ENCODE measurements around the gene TOP3A. TPM values are rescaled to one million over a fixed set of nuclear protein-coding genes. Genes with fewer than 3 reads are reported as not detected.
"Not testable (repeated sequence)": the region's sequence is repeated elsewhere in the genome, so short reads cannot be mapped to it uniquely, and the experiment has no call there.

The TOP3A gene
- total RNA-seq, 6 donors from 2014 or later = 23.4 to 36.3 (median 32.9) TPM

DNA sequence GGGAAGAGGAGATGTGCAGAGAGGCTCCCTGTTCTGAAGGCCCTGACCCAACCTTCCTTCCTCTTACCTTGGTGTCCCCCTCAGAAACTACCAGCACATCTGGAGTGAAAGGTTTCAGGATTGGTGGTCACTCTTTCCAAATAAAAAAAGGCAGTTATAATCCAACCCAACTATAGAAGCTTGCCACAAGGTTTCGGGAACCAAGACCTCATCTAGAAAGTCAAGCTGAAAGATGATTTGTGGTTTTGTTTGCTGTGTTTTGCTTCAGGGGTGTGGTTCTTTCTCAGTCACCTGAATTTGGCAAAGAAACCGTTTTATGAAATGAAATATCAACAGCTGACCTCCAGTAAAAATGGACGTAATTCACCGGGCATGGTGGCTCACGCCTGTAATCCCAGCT lies 29.2 kb upstream of the TOP3A start:
- H3K9me3 ChIP-seq = no peaks in the 10 kb centered on the region
- ATAC-seq (ENCODE audit: low FRiP score in 2 of 2) (no peak), DNase-seq (no peak)
- TF ChIP-seq EP300 (IDR thresholded peaks at IDR 0.05) = no peak
- no peak for TF ChIP-seq POLR2AphosphoS5 (IDR thresholded peaks at IDR 0.05)
- TF ChIP-seq, protein P1, sequence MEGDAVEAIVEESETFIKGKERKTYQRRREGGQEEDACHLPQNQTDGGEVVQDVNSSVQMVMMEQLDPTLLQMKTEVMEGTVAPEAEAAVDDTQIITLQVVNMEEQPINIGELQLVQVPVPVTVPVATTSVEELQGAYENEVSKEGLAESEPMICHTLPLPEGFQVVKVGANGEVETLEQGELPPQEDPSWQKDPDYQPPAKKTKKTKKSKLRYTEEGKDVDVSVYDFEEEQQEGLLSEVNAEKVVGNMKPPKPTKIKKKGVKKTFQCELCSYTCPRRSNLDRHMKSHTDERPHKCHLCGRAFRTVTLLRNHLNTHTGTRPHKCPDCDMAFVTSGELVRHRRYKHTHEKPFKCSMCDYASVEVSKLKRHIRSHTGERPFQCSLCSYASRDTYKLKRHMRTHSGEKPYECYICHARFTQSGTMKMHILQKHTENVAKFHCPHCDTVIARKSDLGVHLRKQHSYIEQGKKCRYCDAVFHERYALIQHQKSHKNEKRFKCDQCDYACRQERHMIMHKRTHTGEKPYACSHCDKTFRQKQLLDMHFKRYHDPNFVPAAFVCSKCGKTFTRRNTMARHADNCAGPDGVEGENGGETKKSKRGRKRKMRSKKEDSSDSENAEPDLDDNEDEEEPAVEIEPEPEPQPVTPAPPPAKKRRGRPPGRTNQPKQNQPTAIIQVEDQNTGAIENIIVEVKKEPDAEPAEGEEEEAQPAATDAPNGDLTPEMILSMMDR (IDR thresholded peaks at IDR 0.05) = no peak
- TF ChIP-seq POLR2A (IDR thresholded peaks at IDR 0.05) = no peak
- peaks cover 21 to 65% (median 58%) of the 10 kb centered on the region in 4 donors for H3K36me3 ChIP-seq
- H3K27ac ChIP-seq = no peak overlapping the region
- 85 to 86% methylated on average over 5 of the region's 5 CpGs for WGBS, 2 donors
- H3K27me3 ChIP-seq = no peaks in the 10 kb centered on the region
- H3K4me1 ChIP-seq = no peaks in the 10 kb centered on the region
- no peak overlapping the region for H3K4me3 ChIP-seq

DNA sequence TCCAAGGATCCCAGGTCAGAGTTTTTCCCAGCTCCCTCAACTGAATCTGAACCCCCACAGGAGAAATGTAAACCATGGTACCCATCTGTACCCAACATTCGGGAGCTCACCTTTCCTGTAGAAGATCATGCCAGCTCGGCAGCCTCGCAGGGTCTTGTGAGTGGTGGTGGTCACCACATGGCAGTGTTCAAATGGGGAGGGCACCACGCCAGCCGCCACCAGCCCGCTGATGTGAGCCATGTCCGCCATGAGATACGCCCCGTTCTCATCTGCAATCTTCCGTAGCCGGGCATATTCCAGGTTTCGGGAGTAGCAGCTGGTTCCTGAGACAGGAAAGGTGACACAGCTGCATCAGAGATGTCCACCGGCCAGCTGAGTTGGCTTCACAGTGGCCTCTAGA lies 25.1 kb upstream of the TOP3A start:
- Histone ChIP-seq H3K9me3 (no peaks in the 10 kb centered on the region), H3K4me3 (no peak overlapping the region), H3K27me3 (no peaks in the 10 kb centered on the region), H3K4me1 (no peaks in the 10 kb centered on the region), H3K36me3 (peaks cover 24 to 48% (median 42%) of the 10 kb centered on the region in 4 donors), H3K27ac (no peak overlapping the region)
- no peak for DNase-seq
- no peak for ATAC-seq (ENCODE audit: low FRiP score in 2 of 2)
- 99% methylated on average over 8 to 13 of the region's 13 CpGs for WGBS, 2 donors
- TF ChIP-seq EP300 (IDR thresholded peaks at IDR 0.05) (no peak), POLR2A (IDR thresholded peaks at IDR 0.05) (no peak), POLR2AphosphoS5 (IDR thresholded peaks at IDR 0.05) (no peak)
- TF ChIP-seq, protein P1 (IDR thresholded peaks at IDR 0.05) = no peak

DNA sequence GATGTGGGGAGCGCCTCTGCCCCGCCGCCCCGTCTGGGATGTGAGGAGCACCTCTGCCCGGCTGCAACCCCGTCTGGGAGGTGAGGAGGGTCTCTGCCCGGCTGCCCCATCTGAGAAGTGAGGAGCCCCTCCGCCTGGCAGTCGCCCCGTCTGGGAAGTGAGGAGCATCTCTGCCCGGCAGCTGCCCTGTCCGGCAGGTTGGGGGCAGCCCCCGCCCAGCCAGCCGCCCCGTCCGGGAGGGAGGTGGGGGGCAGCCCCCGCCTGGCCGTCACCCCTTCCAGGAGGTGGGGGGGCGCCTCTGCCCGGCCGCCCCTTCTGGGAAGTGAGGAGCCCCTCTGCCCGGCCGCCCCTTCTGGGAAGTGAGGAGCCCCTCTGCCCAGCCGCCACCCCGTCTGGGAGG lies 23.4 kb upstream of the TOP3A start:
- not testable (repeated sequence) for H3K27me3 ChIP-seq; H3K9me3 ChIP-seq; H3K4me3 ChIP-seq; H3K27ac ChIP-seq; H3K4me1 ChIP-seq; DNase-seq; ATAC-seq (ENCODE audit: low FRiP score in 2 of 2)
- 96% methylated on average over 22 of the region's 25 CpGs; no CpG with 5 or more reads in 1 of the 2 donors for WGBS, 2 donors
- peaks cover 25 to 54% (median 45%) of the 10 kb centered on the region in 4 donors for H3K36me3 ChIP-seq

DNA sequence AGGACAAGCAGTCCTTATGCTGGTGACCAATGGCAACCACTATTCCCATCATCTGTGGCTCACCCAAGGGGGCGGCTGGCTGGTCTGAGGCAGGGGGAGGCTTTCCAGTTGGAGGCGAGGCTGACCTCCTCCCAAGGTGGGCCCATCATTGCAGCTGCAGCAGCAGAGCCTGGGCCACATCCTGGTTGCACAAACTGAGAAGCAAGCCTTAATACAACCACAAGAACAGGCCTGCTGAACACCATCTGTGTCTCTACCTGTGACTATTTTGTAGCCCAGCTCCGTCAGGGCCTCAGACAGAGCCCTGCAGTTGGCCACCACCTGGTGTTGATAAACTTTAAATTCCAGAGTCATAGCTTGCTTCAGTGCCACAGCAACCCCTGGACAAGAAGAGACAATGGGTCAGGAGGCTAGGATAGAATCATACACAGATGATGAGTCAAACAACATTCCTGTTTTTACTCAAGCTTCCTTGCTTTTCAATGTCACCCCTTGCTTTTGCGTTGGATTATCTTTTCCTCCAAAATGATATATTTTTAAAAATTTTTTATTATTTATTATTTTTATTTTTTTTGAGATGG lies 18.2 kb upstream of the TOP3A start:
- 83 to 90% methylated on average over 2 to 4 of the region's 4 CpGs for WGBS, 2 donors
- Histone ChIP-seq H3K27ac (no peak overlapping the region), H3K9me3 (no peaks in the 10 kb centered on the region), H3K4me1 (no peaks in the 10 kb centered on the region), H3K27me3 (no peaks in the 10 kb centered on the region), H3K36me3 (peaks cover 31 to 77% (median 64%) of the 10 kb centered on the region in 4 donors), H3K4me3 (no peak overlapping the region)
- TF ChIP-seq EP300 (IDR thresholded peaks at IDR 0.05) = no peak
- ATAC-seq (ENCODE audit: low FRiP score in 2 of 2) (no peak), DNase-seq (no peak)

DNA sequence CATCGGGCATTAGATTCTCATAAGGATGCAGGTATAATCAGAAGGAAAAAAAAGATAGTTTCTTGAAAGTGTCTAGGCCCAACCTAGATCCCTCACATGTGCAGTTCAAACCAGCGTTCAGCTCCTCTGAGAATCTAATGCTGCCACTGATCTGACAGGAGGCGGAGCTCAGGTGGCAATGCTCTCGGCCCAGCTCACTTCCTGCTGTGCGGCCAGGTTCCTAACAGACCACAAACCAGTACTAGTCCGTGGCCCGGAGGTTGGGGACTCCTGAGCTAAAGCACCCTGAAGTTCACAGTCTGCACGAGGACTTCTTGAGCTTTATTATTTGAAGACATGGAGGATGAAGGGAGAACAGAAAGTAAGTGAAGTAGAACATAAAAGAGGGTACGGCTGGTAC lies 17.1 kb upstream of the TOP3A start:
- H3K4me3 ChIP-seq = no peak overlapping the region
- 81 to 87% methylated on average over 9 of the region's 9 CpGs for WGBS, 2 donors
- ATAC-seq (ENCODE audit: low FRiP score in 2 of 2) (no peak), DNase-seq (no peak)
- H3K36me3 ChIP-seq = peaks cover 30 to 81% (median 71%) of the 10 kb centered on the region in 4 donors
- no peaks in the 10 kb centered on the region for H3K9me3 ChIP-seq
- TF ChIP-seq EP300 (IDR thresholded peaks at IDR 0.05) = no peak
- TF ChIP-seq POLR2A (IDR thresholded peaks at IDR 0.05) = no peak
- no peak for TF ChIP-seq POLR2AphosphoS5 (IDR thresholded peaks at IDR 0.05)
- TF ChIP-seq, protein P1 (IDR thresholded peaks at IDR 0.05) = no peak
- H3K27ac ChIP-seq = no peak overlapping the region
- H3K4me1 ChIP-seq = no peaks in the 10 kb centered on the region
- no peaks in the 10 kb centered on the region for H3K27me3 ChIP-seq

DNA sequence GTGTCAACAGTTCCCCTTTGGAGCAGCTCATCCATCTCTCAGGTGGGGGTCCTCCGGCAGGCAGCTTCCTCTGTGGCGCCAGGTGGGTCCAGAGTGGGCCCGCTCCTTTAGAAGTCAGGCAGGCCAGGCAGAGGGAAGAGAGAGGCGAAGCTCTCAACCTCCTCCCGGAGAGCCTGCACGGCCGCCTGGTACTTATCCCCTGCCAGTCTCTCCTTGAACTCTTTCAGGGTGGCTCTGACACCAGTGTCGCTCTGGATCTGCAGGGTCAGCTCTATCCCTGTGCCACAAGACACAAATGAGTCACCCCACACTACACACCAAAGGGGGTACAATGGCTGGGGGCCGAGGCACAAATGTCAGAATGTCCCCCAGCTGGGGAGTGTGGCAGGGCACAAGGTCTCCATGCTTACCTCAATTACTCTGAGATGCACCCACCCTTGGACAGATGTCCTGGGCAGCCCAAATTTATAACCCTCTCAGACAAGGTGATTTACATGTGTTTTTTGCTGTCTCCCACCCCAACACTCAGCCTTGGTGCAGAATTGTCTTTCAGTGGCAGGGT lies 13.9 kb upstream of the TOP3A start:
- no peak for DNase-seq
- no peaks in the 10 kb centered on the region for H3K4me1 ChIP-seq
- WGBS, 2 donors = 91 to 94% methylated on average over 9 of the region's 9 CpGs

More for the DNA sequence above, 13.9 kb upstream of the TOP3A start:
- Histone ChIP-seq H3K4me3 (no peak overlapping the region), H3K36me3 (peaks cover 28 to 94% (median 77%) of the 10 kb centered on the region in 4 donors), H3K9me3 (no peaks in the 10 kb centered on the region), H3K27ac (no peak overlapping the region), H3K27me3 (no peaks in the 10 kb centered on the region)
- no peak for ATAC-seq (ENCODE audit: low FRiP score in 2 of 2)
- TF ChIP-seq POLR2A (IDR thresholded peaks at IDR 0.05) (no peak), POLR2AphosphoS5 (IDR thresholded peaks at IDR 0.05) (no peak), EP300 (IDR thresholded peaks at IDR 0.05) (no peak)
- TF ChIP-seq, protein P1 (IDR thresholded peaks at IDR 0.05) = no peak
